ENCODE results near the gene UTP4.
A peak's percentile ranks its signal among the peaks of the same experiment; 100 is the strongest.

The UTP4 gene

DNA sequence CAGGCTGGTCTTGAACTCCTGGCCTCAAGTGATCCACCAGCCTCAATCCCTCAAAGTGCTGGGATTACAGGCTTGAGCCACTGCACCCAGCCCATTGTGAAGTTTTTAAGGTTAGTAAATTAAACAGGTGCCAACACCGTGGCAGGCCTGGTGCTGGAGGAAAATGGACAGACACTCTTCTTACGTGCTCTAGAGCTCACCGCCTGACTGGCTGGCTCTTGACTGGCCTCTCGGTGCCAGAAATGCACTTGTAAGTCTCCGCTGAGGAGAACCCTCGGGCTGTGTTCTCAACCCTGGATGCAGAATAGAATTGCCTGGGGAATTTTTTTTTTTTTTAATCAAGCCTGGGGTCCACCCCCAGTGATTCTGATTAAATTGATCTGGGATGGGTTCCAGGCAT is 37.3 kb upstream of the UTP4 start:
- peaks cover 0 to 9% (median 0%) of the 10 kb centered on the region in 5 donors for H3K27me3 ChIP-seq (ENCODE audit: control insufficient read depth in 5 of 5, insufficient read depth in 4 of 5, low read length in 5 of 5)
- H3K9ac ChIP-seq (ENCODE audit: low read length in 5 of 5) = no peak overlapping the region
- no peaks in the 10 kb centered on the region for H3K9me3 ChIP-seq (ENCODE audit: control insufficient read depth in 5 of 5, low read length in 5 of 5)
- no peak overlapping the region for H3K27ac ChIP-seq (ENCODE audit: low read depth, low read length)
- H3K36me3 ChIP-seq (ENCODE audit: control insufficient read depth in 5 of 5, insufficient read depth in 5 of 5, low read length in 5 of 5) = no peaks in the 10 kb centered on the region
- H3K4me3 ChIP-seq (ENCODE audit: low read depth in 1 of 5, low read length in 5 of 5) = no peak overlapping the region
- H3K4me1 ChIP-seq (ENCODE audit: control insufficient read depth in 5 of 5, insufficient read depth in 5 of 5, low read length in 5 of 5) = peaks cover 0 to 7% (median under 1%) of the 10 kb centered on the region in 5 donors

DNA sequence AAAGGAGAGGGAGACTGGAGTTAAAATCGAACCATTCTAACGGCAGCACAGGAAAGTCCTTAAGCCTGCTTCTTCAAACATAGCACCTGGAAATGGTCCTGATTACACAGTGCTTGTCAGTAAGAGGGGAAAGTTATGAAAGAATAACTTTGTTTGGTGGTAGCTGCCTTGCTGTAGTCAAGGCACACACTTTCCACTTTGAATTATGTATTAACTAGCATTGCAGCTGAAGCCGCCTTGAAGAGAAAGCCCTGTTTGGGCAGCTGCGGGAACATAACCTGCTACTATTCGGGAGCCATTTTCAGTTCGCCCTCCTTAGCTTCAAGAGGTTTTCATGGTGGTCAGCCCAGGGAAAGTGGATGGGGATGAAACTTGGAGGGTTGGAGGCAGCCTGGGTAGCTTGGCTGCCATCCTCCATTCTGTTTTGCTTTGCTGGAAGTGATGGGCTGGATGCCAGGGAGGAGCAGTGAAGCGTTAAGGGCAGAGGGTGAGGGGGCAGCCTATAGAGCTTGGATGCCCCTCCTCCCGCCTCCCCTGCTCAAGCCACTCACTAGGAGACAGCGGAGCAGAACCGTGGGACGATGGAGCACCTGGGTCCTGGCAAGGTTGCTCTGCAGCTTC is 32.3 kb upstream of the UTP4 start:
- H3K4me3 ChIP-seq (ENCODE audit: low read depth in 1 of 5, low read length in 5 of 5) = no peak overlapping the region
- no peaks in the 10 kb centered on the region for H3K36me3 ChIP-seq (ENCODE audit: control insufficient read depth in 5 of 5, insufficient read depth in 5 of 5, low read length in 5 of 5)
- peaks cover 0 to 10% (median 0%) of the 10 kb centered on the region in 5 donors for H3K27me3 ChIP-seq (ENCODE audit: control insufficient read depth in 5 of 5, insufficient read depth in 4 of 5, low read length in 5 of 5)
- no peak overlapping the region for H3K9ac ChIP-seq (ENCODE audit: low read length in 5 of 5)
- H3K27ac ChIP-seq (ENCODE audit: low read depth, low read length) = no peak overlapping the region
- H3K9me3 ChIP-seq (ENCODE audit: control insufficient read depth in 5 of 5, low read length in 5 of 5) = no peaks in the 10 kb centered on the region
- peaks cover 0 to 5% (median under 1%) of the 10 kb centered on the region in 5 donors for H3K4me1 ChIP-seq (ENCODE audit: control insufficient read depth in 5 of 5, insufficient read depth in 5 of 5, low read length in 5 of 5)

DNA sequence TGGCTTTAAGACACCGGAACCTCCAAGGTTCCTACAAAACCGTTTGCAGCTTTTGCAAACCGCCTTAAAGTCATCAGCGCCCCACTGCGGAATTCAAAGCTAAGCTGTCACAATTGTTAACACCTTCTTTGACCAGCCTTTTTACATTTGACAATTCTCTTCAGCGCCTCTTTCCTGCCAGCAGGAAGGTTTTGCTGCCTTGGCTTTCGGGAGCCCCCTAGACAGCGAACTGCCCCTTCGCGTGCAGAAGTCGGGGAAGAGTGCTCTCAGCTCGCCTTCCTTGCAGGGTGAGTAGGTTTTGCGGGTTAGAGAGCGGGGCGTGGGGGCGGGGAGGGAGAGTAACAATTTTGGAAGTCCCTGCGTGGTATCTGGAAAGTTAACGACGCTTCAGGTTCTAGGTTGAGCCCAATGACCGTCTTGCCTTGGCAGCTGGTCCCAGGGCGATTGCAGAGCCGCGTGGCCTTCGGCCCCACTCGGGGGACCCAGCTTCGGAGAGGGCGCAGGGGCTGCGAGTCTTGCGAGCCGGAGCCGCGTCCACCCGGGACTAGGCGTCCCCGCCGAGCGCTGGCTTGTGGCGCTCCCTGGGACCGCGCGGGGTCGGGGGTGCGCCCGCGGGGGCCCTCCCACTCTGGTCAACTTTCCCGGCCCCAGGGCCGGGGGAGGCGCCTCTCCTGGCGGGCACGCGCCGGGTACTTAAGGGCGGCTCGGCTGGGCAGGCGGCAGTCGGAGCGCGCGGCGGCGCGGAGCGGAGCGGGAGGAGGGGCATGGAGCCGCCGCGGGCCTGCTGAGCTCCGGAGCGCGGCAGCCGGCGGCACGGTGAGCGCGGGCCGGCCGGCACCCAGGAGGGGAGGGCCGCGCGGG is 26.7 kb upstream of the UTP4 start, which contains the start of gene HAS3:
Gene HAS3, plus strand, starts transcription at position 153 of the 861 bp plus-strand sequence. CDS start 3,743 bp downstream, outside the sequence.
- no peak within 1 kb of the TSS for H3K27ac ChIP-seq (ENCODE audit: low read depth, low read length)
- peaks cover 3 to 33% (median 30%) of the 10 kb centered on the region in 5 donors for H3K4me1 ChIP-seq (ENCODE audit: control insufficient read depth in 5 of 5, insufficient read depth in 5 of 5, low read length in 5 of 5)
- H3K27me3 ChIP-seq (ENCODE audit: control insufficient read depth in 5 of 5, insufficient read depth in 4 of 5, low read length in 5 of 5) = peaks cover 0 to 17% (median 3%) of the 10 kb centered on the region in 5 donors
- no peaks in the 10 kb centered on the region for H3K9me3 ChIP-seq (ENCODE audit: control insufficient read depth in 5 of 5, low read length in 5 of 5)
- H3K36me3 ChIP-seq (ENCODE audit: control insufficient read depth in 5 of 5, insufficient read depth in 5 of 5, low read length in 5 of 5) = peaks cover 0 to 19% (median 16%) of the 10 kb centered on the region in 5 donors
- H3K9ac ChIP-seq (ENCODE audit: low read length in 5 of 5) = peak within 1 kb of the TSS in 2 of 5 donors; percentile 21 to 42
- peak within 1 kb of the TSS; percentile 65 to 71 (median 69) for H3K4me3 ChIP-seq (ENCODE audit: low read depth in 1 of 5, low read length in 5 of 5)

- Histone ChIP-seq H3K27ac (ENCODE audit: low read depth, low read length) (no peak overlapping the region), H3K4me1 (ENCODE audit: control insufficient read depth in 5 of 5, insufficient read depth in 5 of 5, low read length in 5 of 5) (peaks cover 3 to 34% (median 30%) of the 10 kb centered on the region in 5 donors), H3K4me3 (ENCODE audit: low read depth in 1 of 5, low read length in 5 of 5) (peak overlapping the region in 4 of 5 donors; percentile 45 to 70 (median 64)), H3K27me3 (ENCODE audit: control insufficient read depth in 5 of 5, insufficient read depth in 4 of 5, low read length in 5 of 5) (peaks cover 0 to 17% (median 3%) of the 10 kb centered on the region in 5 donors), H3K9ac (ENCODE audit: low read length in 5 of 5) (peak overlapping the region in 1 of 5 donors; percentile 57), H3K9me3 (ENCODE audit: control insufficient read depth in 5 of 5, low read length in 5 of 5) (no peaks in the 10 kb centered on the region), H3K36me3 (ENCODE audit: control insufficient read depth in 5 of 5, insufficient read depth in 5 of 5, low read length in 5 of 5) (peaks cover 0 to 25% (median 17%) of the 10 kb centered on the region in 5 donors)
Observed at GRCh38 chr16:69106491-69107315, 25.7 kb upstream of the UTP4 start.

DNA sequence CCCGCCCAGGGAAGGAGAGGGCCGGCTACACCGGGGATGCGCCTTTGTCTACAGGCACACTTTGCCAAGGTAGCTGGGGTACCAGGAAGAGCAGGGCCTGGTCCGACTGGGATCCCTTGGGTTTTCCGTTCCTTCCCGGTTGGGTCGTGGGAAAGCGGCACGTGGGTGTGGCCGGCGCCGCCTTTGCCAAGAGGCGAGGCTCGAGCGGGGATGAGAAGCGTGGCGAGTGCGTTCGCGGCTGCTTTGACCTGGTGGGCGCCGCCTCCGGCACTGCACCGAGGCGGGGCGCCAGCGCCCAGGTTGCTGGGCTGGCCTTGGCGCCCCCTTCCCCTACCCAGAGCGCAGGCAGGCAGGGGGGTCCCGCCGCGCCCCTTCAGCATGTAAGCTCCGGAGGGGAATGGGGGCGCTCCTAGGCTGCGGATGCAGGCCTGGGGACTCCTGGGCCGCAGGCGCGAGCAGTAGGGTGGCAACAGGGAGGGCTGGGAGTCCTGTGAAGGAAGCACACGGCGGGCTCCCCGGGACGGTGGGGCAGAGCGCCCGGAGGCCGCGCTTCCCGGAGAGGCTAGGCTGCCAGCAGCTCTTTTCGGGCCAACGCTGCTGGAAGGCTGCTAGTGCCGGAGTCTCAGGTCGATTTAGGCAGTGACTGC is 25.0 kb upstream of the UTP4 start:
- peak overlapping the region in 2 of 5 donors; percentile 21 to 57 for H3K9ac ChIP-seq (ENCODE audit: low read length in 5 of 5)

GRCh38 chr16:69108064-69108904 is 24.2 kb upstream of the UTP4 start:
- H3K9me3 ChIP-seq (ENCODE audit: control insufficient read depth in 5 of 5, low read length in 5 of 5) = no peaks in the 10 kb centered on the region
- peak overlapping the region in 3 of 5 donors; percentile 45 to 70 (median 63) for H3K4me3 ChIP-seq (ENCODE audit: low read depth in 1 of 5, low read length in 5 of 5)
- H3K9ac ChIP-seq (ENCODE audit: low read length in 5 of 5) = peak overlapping the region in 2 of 5 donors; percentile 21 to 57
- H3K36me3 ChIP-seq (ENCODE audit: control insufficient read depth in 5 of 5, insufficient read depth in 5 of 5, low read length in 5 of 5) = peaks cover 0 to 33% (median 19%) of the 10 kb centered on the region in 5 donors
- peaks cover 0 to 17% (median 3%) of the 10 kb centered on the region in 5 donors for H3K27me3 ChIP-seq (ENCODE audit: control insufficient read depth in 5 of 5, insufficient read depth in 4 of 5, low read length in 5 of 5)
- no peak overlapping the region for H3K27ac ChIP-seq (ENCODE audit: low read depth, low read length)
- H3K4me1 ChIP-seq (ENCODE audit: control insufficient read depth in 5 of 5, insufficient read depth in 5 of 5, low read length in 5 of 5) = peaks cover 3 to 48% (median 32%) of the 10 kb centered on the region in 5 donors

More for the DNA sequence above, 25.0 kb upstream of the UTP4 start:
- Histone ChIP-seq H3K36me3 (ENCODE audit: control insufficient read depth in 5 of 5, insufficient read depth in 5 of 5, low read length in 5 of 5) (peaks cover 0 to 28% (median 17%) of the 10 kb centered on the region in 5 donors), H3K27me3 (ENCODE audit: control insufficient read depth in 5 of 5, insufficient read depth in 4 of 5, low read length in 5 of 5) (peaks cover 0 to 17% (median 3%) of the 10 kb centered on the region in 5 donors), H3K27ac (ENCODE audit: low read depth, low read length) (no peak overlapping the region), H3K4me1 (ENCODE audit: control insufficient read depth in 5 of 5, insufficient read depth in 5 of 5, low read length in 5 of 5) (peaks cover 3 to 41% (median 30%) of the 10 kb centered on the region in 5 donors), H3K9me3 (ENCODE audit: control insufficient read depth in 5 of 5, low read length in 5 of 5) (no peaks in the 10 kb centered on the region), H3K4me3 (ENCODE audit: low read depth in 1 of 5, low read length in 5 of 5) (peak overlapping the region in 4 of 5 donors; percentile 45 to 70 (median 64))

GRCh38 chr16:69108905-69109252 is 23.6 kb upstream of the UTP4 start:
- H3K27ac ChIP-seq (ENCODE audit: low read depth, low read length) = no peak overlapping the region
- no peaks in the 10 kb centered on the region for H3K9me3 ChIP-seq (ENCODE audit: control insufficient read depth in 5 of 5, low read length in 5 of 5)
- no peak overlapping the region for H3K4me3 ChIP-seq (ENCODE audit: low read depth in 1 of 5, low read length in 5 of 5)
- H3K27me3 ChIP-seq (ENCODE audit: control insufficient read depth in 5 of 5, insufficient read depth in 4 of 5, low read length in 5 of 5) = peaks cover 0 to 13% (median 3%) of the 10 kb centered on the region in 5 donors
- peaks cover 0 to 37% (median 25%) of the 10 kb centered on the region in 5 donors for H3K36me3 ChIP-seq (ENCODE audit: control insufficient read depth in 5 of 5, insufficient read depth in 5 of 5, low read length in 5 of 5)
- no peak overlapping the region for H3K9ac ChIP-seq (ENCODE audit: low read length in 5 of 5)
- peaks cover 3 to 48% (median 32%) of the 10 kb centered on the region in 5 donors for H3K4me1 ChIP-seq (ENCODE audit: control insufficient read depth in 5 of 5, insufficient read depth in 5 of 5, low read length in 5 of 5)

DNA sequence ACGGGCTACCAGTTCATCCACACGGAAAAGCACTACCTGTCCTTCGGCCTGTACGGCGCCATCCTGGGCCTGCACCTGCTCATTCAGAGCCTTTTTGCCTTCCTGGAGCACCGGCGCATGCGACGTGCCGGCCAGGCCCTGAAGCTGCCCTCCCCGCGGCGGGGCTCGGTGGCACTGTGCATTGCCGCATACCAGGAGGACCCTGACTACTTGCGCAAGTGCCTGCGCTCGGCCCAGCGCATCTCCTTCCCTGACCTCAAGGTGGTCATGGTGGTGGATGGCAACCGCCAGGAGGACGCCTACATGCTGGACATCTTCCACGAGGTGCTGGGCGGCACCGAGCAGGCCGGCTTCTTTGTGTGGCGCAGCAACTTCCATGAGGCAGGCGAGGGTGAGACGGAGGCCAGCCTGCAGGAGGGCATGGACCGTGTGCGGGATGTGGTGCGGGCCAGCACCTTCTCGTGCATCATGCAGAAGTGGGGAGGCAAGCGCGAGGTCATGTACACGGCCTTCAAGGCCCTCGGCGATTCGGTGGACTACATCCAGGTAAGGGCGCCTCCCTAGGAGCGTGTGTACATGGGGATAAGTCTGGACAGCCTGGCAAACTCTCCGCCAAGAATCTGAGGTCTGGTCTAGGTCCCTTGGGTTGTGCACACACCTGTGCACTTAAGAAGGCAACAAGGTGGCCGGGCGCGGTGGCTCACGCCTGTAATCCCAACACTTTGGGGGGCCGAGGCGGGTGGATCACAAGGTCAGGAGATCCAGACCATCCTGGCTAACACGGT is 22.8 kb upstream of the UTP4 start:
- H3K9ac ChIP-seq (ENCODE audit: low read length in 5 of 5) = no peak overlapping the region
- no peak overlapping the region for H3K27ac ChIP-seq (ENCODE audit: low read depth, low read length)
- H3K27me3 ChIP-seq (ENCODE audit: control insufficient read depth in 5 of 5, insufficient read depth in 4 of 5, low read length in 5 of 5) = peaks cover 0 to 12% (median 3%) of the 10 kb centered on the region in 5 donors
- peaks cover 0 to 45% (median 33%) of the 10 kb centered on the region in 5 donors for H3K36me3 ChIP-seq (ENCODE audit: control insufficient read depth in 5 of 5, insufficient read depth in 5 of 5, low read length in 5 of 5)
- peaks cover 3 to 48% (median 32%) of the 10 kb centered on the region in 5 donors for H3K4me1 ChIP-seq (ENCODE audit: control insufficient read depth in 5 of 5, insufficient read depth in 5 of 5, low read length in 5 of 5)
- H3K4me3 ChIP-seq (ENCODE audit: low read depth in 1 of 5, low read length in 5 of 5) = no peak overlapping the region
- no peaks in the 10 kb centered on the region for H3K9me3 ChIP-seq (ENCODE audit: control insufficient read depth in 5 of 5, low read length in 5 of 5)
